ENCODE data around the gene ISLR2. TPM values are rescaled to one million over a fixed set of nuclear protein-coding genes. Genes with fewer than 3 reads are reported as not detected.

The ISLR2 gene
- total RNA-seq, 2 experiments from 2014 or later = 0.14 to 0.20 TPM

DNA sequence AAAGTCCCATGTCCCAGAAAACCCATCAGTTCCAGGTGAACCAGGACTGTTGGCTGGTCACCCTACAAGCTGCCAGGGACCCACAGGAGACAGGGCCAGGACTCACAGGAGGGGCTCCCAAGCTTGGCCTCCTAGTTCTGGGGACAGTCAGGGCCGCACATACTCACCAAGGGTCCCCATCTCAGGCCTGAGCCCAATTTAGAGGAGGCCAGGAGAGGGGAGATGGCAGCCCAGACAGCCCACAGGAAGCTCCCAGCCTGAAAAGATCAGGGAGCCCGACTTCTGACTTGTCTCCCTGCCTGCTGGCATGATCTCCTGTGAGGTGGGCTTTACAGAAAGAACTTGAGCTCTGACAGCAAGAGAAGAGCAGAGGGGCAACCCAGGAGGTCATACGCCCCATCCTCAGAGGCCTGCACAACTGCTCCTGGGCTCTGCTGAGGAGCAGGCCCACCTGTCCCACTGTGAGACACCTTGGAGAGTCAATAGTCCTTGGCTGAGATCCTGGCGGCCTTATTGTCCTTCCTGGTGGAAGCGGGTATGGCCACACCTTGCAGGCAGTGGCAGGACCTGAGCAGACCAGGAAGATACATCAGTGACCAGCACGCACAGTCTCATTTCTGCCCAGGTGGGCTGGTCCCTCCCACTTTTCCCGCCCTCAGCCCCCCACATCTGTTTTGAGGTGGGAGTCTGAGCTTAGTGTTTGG lies 40.6 kb downstream of the ISLR2 start:
- H3K4me1 Mint-ChIP-seq = no peaks in the 10 kb centered on the region
- ATAC-seq (no peak), DNase-seq (no peak)
- H3K27me3 Mint-ChIP-seq = peaks cover 3% of the 10 kb centered on the region
- H3K4me3 Mint-ChIP-seq = no peak overlapping the region
- H3K27ac Mint-ChIP-seq = no peak overlapping the region
- no peaks in the 10 kb centered on the region for H3K36me3 Mint-ChIP-seq
- H3K9me3 Mint-ChIP-seq (ENCODE audit: low read depth) = no peaks in the 10 kb centered on the region
- CTCF ChIA-PET = no interaction called here

DNA sequence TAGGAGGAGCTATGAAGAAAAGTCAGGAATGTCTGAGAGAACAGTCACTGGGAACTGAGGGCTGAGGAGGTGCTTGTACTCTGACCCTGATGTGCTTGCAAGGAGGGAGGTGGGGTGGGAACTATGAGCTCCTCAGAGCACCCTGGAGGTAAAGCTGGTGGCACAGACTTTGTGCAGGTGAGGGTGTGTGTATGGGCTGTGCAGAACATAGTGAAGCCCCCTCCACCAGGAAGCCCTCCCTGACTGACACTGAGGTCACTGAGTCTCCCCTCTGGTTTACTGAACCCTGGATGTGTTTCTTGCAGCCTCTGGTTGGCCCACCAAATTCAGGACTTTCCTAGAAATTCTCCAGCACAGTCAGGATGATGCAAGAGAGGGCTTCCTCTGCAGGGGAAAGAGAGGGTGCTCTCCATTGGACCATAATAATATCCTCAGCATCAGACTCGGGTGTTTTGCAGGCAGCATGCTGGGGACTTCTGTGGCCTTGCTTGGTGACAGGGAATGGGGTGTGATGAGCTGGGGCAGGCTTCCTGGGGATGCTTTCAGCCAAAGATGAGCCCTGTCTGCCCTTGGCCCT lies 41.7 kb downstream of the ISLR2 start:
- Mint-ChIP-seq H3K4me1 (no peaks in the 10 kb centered on the region), H3K9me3 (ENCODE audit: low read depth) (no peaks in the 10 kb centered on the region), H3K4me3 (no peak overlapping the region), H3K36me3 (no peaks in the 10 kb centered on the region), H3K27ac (no peak overlapping the region), H3K27me3 (peaks cover 3% of the 10 kb centered on the region)
- DNase-seq = no peak
- CTCF ChIA-PET = no interaction called here
- no peak for ATAC-seq

DNA sequence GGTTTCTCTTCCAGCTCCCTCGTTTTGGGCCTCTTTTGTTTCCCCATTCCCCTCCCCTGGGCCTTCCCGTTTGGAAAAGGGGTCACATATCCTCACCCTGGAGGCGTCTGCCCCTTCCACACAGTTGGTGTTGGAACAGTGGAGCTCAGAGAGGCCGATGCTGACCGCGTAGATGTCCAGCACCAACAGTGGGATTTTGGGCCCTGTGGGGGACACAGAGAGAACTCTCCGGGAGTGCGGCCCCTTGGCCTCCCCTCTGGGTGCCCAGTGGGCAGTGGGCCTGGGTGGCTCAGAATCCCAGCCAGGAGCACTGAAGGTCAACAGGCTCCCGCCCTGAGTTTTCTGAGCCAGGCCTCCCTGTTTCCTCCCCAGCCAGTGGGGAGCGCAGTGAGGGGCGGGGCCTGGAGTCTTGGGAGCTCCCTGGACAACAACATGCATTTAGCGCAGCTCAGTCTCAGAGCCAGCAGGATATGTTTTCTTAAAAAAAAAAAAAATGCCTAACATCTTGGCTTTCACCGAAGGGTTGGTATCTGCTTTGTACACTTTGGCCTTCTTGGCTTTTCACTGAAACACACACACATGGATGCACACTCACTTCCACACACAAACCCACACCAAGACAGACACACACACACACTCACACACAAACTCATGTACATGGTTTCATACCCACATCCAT lies 42.5 kb downstream of the ISLR2 start:
- Mint-ChIP-seq H3K4me1 (no peaks in the 10 kb centered on the region), H3K27me3 (peaks cover 3% of the 10 kb centered on the region), H3K36me3 (no peaks in the 10 kb centered on the region), H3K27ac (no peak overlapping the region), H3K9me3 (ENCODE audit: low read depth) (no peaks in the 10 kb centered on the region), H3K4me3 (no peak overlapping the region)
- no peak for ATAC-seq
- CTCF ChIA-PET = no interaction called here
- no peak for DNase-seq

DNA sequence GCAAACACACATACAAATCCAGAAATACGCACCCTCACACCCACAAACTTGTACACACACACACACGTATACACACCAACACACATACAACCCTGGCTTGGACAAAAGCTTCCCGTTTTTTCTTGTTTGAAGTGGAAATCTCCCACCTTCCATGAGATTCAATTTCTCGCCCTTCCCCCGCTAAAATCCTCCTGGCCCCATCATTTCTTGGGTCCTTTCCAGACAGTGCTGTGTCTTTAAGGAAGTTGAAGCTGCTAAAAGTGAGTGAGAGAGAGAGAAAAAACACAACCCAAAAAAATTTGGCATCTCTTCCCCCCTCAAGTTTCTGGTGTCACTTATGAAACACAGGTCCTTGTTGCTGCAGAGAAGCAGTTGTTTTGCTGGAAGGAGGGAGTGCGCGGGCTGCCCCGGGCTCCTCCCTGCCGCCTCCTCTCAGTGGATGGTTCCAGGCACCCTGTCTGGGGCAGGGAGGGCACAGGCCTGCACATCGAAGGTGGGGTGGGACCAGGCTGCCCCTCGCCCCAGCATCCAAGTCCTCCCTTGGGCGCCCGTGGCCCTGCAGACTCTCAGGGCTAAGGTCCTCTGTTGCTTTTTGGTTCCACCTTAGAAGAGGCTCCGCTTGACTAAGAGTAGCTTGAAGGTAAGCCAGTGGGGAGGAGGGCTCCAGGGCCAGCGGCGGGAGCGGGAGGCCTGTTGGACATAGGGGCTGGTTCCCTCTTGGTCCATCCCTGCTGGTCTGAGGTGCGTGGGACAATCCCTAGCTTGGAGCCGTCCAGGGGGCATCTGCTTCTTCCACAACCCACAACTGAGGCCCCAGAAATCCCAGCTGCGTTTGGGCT lies 43.2 kb downstream of the ISLR2 start, which contains the start of gene ISLR:
Gene ISLR, plus strand, starts transcription at position 331 of the 839 bp plus-strand sequence. CDS start 1,149 bp downstream, outside the sequence.
- H3K4me3 Mint-ChIP-seq = no peak within 1 kb of the TSS
- CTCF ChIA-PET = no interaction called here
- H3K27me3 Mint-ChIP-seq = no peaks in the 10 kb centered on the region
- no peaks in the 10 kb centered on the region for H3K4me1 Mint-ChIP-seq
- H3K27ac Mint-ChIP-seq = no peak within 1 kb of the TSS
- no peak for ATAC-seq
- DNase-seq = no peak
- H3K36me3 Mint-ChIP-seq = no peaks in the 10 kb centered on the region
- H3K9me3 Mint-ChIP-seq (ENCODE audit: low read depth) = no peaks in the 10 kb centered on the region

DNA sequence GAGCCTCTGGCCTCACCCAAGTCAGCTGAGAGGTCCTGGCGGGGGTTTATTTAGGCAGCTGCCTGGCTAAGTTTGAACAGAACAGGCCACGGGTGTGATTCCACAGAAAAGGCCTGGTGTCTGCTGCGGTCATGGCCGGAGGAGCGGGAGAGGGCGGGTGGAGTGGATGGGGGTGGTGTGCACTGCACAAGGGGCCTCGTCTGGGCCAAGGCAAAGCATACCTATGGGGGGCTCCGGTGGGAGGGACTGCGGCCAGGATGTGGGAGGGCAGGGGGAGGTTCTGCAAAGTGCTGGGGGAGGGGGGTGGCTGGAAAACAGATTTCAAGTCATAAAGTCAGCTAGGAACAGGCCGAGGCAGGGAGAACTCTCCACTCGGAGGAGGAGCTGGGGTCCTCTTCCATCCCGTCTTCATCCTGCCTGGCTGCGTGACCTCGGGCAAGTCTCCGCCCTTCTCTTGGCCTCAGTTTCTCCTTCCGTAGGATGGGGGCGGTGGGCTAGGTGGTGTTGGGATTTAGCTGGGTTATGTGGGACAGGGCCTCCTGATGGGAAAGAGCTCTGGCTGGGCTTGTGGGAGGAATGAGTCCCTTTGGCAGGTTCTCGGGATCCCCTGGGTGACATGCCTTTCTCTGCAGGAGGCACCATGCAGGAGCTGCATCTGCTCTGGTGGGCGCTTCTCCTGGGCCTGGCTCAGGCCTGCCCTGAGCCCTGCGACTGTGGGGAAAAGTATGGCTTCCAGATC lies 44.0 kb downstream of the ISLR2 start:
- H3K4me3 Mint-ChIP-seq = no peak overlapping the region
- H3K4me1 Mint-ChIP-seq = no peaks in the 10 kb centered on the region
- no peaks in the 10 kb centered on the region for H3K36me3 Mint-ChIP-seq
- no peaks in the 10 kb centered on the region for H3K9me3 Mint-ChIP-seq (ENCODE audit: low read depth)
- no peak overlapping the region for H3K27ac Mint-ChIP-seq
- CTCF ChIA-PET = no interaction called here
- H3K27me3 Mint-ChIP-seq = no peaks in the 10 kb centered on the region
- no peak for DNase-seq
- no peak for ATAC-seq

DNA sequence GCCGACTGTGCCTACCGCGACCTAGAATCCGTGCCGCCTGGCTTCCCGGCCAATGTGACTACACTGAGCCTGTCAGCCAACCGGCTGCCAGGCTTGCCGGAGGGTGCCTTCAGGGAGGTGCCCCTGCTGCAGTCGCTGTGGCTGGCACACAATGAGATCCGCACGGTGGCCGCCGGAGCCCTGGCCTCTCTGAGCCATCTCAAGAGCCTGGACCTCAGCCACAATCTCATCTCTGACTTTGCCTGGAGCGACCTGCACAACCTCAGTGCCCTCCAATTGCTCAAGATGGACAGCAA lies 44.5 kb downstream of the ISLR2 start:
- ATAC-seq = no peak
- CTCF ChIA-PET = no interaction called here
- Mint-ChIP-seq H3K4me3 (no peak overlapping the region), H3K27ac (no peak overlapping the region), H3K36me3 (no peaks in the 10 kb centered on the region), H3K9me3 (ENCODE audit: low read depth) (no peaks in the 10 kb centered on the region), H3K4me1 (no peaks in the 10 kb centered on the region), H3K27me3 (no peaks in the 10 kb centered on the region)
- no peak for DNase-seq

DNA sequence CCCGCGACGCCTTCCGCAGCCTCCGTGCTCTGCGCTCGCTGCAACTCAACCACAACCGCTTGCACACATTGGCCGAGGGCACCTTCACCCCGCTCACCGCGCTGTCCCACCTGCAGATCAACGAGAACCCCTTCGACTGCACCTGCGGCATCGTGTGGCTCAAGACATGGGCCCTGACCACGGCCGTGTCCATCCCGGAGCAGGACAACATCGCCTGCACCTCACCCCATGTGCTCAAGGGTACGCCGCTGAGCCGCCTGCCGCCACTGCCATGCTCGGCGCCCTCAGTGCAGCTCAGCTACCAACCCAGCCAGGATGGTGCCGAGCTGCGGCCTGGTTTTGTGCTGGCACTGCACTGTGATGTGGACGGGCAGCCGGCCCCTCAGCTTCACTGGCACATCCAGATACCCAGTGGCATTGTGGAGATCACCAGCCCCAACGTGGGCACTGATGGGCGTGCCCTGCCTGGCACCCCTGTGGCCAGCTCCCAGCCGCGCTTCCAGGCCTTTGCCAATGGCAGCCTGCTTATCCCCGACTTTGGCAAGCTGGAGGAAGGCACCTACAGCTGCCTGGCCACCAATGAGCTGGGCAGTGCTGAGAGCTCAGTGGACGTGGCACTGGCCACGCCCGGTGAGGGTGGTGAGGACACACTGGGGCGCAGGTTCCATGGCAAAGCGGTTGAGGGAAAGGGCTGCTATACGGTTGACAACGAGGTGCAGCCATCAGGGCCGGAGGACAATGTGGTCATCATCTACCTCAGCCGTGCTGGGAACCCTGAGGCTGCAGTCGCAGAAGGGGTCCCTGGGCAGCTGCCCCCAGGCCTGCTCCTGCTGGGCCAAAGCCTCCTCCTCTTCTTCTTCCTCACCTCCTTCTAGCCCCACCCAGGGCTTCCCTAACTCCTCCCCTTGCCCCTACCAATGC lies 45.1 kb downstream of the ISLR2 start:
- Mint-ChIP-seq H3K27ac (no peak overlapping the region), H3K9me3 (ENCODE audit: low read depth) (no peaks in the 10 kb centered on the region), H3K4me1 (no peaks in the 10 kb centered on the region), H3K27me3 (no peaks in the 10 kb centered on the region), H3K36me3 (no peaks in the 10 kb centered on the region), H3K4me3 (no peak overlapping the region)
- no peak for ATAC-seq
- no peak for DNase-seq
- CTCF ChIA-PET = no interaction called here

DNA sequence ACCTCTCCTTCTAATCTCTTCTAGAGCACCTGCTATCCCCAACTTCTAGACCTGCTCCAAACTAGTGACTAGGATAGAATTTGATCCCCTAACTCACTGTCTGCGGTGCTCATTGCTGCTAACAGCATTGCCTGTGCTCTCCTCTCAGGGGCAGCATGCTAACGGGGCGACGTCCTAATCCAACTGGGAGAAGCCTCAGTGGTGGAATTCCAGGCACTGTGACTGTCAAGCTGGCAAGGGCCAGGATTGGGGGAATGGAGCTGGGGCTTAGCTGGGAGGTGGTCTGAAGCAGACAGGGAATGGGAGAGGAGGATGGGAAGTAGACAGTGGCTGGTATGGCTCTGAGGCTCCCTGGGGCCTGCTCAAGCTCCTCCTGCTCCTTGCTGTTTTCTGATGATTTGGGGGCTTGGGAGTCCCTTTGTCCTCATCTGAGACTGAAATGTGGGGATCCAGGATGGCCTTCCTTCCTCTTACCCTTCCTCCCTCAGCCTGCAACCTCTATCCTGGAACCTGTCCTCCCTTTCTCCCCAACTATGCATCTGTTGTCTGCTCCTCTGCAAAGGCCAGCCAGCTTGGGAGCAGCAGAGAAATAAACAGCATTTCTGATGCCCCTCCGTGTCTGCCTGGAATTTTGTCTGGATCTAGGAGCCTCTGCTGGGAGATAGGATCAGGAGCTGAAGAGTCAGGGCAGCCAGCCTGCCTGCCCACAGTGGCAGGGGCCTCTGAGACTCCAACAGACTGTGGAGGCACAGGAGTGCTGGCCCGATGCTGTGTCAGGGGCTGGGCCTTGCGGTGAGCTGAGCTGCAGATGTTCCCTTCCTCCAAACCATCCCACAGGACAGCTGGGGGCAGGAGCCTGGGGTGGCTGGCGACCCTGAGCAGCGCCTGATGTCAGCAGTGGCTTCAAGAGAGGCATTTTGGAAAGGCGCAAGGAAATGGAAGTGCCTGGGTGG lies 46.2 kb downstream of the ISLR2 start:
- no peak for ATAC-seq
- CTCF ChIA-PET = no interaction called here
- no peaks in the 10 kb centered on the region for H3K36me3 Mint-ChIP-seq

DNA sequence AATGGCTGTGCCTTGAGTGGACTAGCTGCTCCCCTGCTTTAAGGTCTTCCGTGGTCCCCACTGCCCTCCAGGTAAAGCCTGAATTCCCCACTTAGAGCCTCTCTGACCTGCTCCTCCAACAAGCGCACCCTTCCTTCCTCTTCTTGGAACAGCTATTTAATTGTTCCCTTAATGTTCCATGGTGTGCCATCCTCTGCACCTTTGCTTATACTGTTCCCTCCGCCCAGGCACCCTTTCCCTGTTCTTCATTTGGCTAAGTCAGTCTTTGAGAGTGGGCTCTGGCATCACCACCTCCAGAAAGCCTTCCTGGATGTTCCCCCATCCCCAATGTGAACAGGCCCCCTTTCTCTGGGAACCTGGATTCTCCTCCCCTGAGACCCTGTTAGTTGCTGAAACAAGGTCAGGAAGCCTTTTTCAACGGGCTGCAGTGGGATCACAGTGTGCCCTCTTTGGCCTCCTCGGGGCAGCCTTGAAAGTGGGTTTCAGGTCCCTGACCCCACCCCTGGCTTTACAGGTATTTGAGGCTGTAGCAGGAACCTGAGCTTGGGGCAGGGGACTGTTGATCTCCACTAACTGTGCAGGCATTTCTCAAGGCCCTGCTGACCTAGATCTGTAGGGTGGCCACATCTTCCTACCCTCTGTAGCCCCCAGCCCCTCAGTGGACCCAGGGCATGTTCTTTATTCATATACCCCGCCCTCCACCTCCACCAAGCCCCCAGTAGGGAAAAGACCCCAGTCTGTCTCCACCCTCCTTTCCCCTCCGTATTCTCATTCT lies 48.1 kb downstream of the ISLR2 start:
- H3K27me3 Mint-ChIP-seq = peaks cover 2% of the 10 kb centered on the region

More for the DNA sequence above, 46.2 kb downstream of the ISLR2 start:
- no peak overlapping the region for H3K27ac Mint-ChIP-seq
- H3K4me3 Mint-ChIP-seq = no peak overlapping the region
- no peaks in the 10 kb centered on the region for H3K4me1 Mint-ChIP-seq
- H3K9me3 Mint-ChIP-seq (ENCODE audit: low read depth) = no peaks in the 10 kb centered on the region
- no peaks in the 10 kb centered on the region for H3K27me3 Mint-ChIP-seq
- no peak for DNase-seq

DNA sequence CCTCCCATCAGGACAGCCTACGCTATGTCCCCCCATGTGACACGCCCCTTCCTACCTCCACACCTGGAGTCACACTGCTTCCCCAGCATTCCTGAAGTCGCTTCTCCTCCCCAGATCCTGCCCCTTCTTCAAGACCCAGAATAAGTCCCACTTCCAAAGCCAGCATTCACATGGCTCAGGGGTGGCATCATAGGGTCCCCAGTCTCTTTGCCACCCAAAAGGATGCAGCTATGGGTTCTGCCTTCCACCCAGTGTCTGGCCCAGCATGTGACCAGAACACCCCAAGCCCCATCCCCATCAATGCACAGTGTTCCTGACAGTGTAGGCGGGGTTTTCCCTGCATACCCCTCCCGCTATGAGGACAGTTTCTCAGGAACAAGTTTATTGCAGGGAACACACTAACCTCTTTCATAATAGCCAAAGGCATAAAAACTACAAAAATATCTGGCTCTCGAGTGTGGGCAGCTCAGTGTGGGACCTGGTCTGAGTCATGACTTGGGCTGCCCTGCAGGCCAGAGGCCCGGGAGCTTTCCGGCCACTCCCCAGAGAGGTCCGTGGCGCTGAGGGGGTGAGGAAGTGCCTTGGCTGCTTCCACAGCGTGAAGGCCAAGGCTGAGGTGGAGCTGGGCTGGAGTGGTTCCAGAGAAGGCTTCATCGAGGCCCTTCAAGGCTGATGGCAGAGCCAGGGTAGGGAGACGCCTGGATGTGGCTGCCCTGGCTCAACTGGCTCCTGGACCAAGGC lies 48.9 kb downstream of the ISLR2 start:
- CTCF ChIA-PET = no interaction called here
- peaks cover 2% of the 10 kb centered on the region for H3K27me3 Mint-ChIP-seq
- no peak overlapping the region for H3K4me3 Mint-ChIP-seq
- no peak for DNase-seq
- H3K27ac Mint-ChIP-seq = no peak overlapping the region
- no peaks in the 10 kb centered on the region for H3K36me3 Mint-ChIP-seq
- no peaks in the 10 kb centered on the region for H3K4me1 Mint-ChIP-seq
- ATAC-seq = no peak
- H3K9me3 Mint-ChIP-seq (ENCODE audit: low read depth) = no peaks in the 10 kb centered on the region

More for the DNA sequence above, 48.1 kb downstream of the ISLR2 start:
- no peak for DNase-seq
- no peak overlapping the region for H3K4me3 Mint-ChIP-seq
- CTCF ChIA-PET = no interaction called here
- no peak overlapping the region for H3K27ac Mint-ChIP-seq
- no peaks in the 10 kb centered on the region for H3K36me3 Mint-ChIP-seq
- H3K9me3 Mint-ChIP-seq (ENCODE audit: low read depth) = no peaks in the 10 kb centered on the region
- no peaks in the 10 kb centered on the region for H3K4me1 Mint-ChIP-seq
- ATAC-seq = no peak

Data from activated CD8-positive, alpha-beta memory T cell treated with anti-CD3 and anti-CD28 coated beads, Interleukin-2, amount 10 ng/mL, durations not matched to agents 7 days and 5 days (primary cell).